Type B pancreatic cell (in vitro differentiated cells): ENCODE measurements around the gene TGFBR1. TPM values are rescaled to one million over a fixed set of nuclear protein-coding genes. Genes with fewer than 3 reads are reported as not detected.
A peak's percentile ranks its signal among the peaks of the same experiment; 100 is the strongest.

Experiments used
- DNase-seq: peaks from one replicate; pipeline ENCODE4 v3.0.0; 2021; ENCODE audit warnings: mixed read lengths; ENCODE audit not compliant: unreplicated experiment; ENCODE audit errors: extremely low spot score
- H3K27ac Mint-ChIP-seq: 2 replicates; pipeline ENCODE4 v1.8.0; 2021; ENCODE audit warnings: mild to moderate bottlenecking, mixed read lengths
- H3K27me3 Mint-ChIP-seq: 2 replicates; pipeline ENCODE4 v1.8.0; 2021; ENCODE audit warnings: mixed read lengths
- H3K36me3 Mint-ChIP-seq: 2 replicates; pipeline ENCODE4 v1.8.0; 2021; ENCODE audit warnings: mixed read lengths
- H3K4me1 Mint-ChIP-seq: one replicate; pipeline ENCODE4 v1.8.0; 2021; ENCODE audit warnings: mixed read lengths; ENCODE audit not compliant: unreplicated experiment
- H3K4me3 Mint-ChIP-seq: 2 replicates; pipeline ENCODE4 v1.8.0; 2021; ENCODE audit warnings: mild to moderate bottlenecking, mixed read lengths
- H3K9me3 Mint-ChIP-seq: 2 replicates; pipeline ENCODE4 v1.8.0; 2021; ENCODE audit warnings: mixed read lengths
- CTCF ChIP-seq: fragments of 200-600 bp; sonication (generic); conservative IDR thresholded peaks from 2 replicates; pipeline ENCODE4 v1.5.0; 2021; ENCODE audit warnings: antibody characterized with exemption, mild to moderate bottlenecking
- total RNA-seq: library from RNA; stranded (reverse); gene quantifications from 2 replicates; pipeline ENCODE4 v1.2.1, GENCODE V29; 2021; ENCODE audit warnings: low replicate concordance

The TGFBR1 gene
- total RNA-seq, 1 donor from 2014 or later, result 88.1 TPM

DNA sequence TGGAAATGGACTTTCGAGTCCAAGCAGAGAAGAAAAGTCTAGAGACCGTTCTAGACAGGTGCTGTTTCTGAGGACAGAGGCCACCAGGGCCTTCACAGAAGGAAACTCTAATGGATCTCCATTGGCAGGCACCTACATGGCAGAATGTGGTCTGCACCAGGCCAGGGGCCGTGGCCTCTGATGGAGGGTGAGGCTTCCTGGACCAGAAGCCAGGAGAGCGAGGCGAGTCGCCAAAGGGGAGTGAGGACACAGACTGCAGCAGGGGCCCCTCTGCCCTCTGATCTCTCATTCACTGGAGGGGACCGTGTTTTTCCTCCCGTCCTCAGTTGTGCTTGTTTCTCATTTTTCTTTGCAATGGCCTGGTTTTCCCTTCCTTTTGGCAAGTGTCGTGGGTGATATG lies 75.7 kb downstream of the TGFBR1 start:
- Mint-ChIP-seq H3K27me3 (peaks cover 32% of the 10 kb centered on the region), H3K4me3 (no peak overlapping the region), H3K9me3 (no peaks in the 10 kb centered on the region), H3K36me3 (no peaks in the 10 kb centered on the region), H3K4me1 (peaks cover 19% of the 10 kb centered on the region), H3K27ac (no peak overlapping the region)
- no peak for TF ChIP-seq CTCF
- no peak for DNase-seq

DNA sequence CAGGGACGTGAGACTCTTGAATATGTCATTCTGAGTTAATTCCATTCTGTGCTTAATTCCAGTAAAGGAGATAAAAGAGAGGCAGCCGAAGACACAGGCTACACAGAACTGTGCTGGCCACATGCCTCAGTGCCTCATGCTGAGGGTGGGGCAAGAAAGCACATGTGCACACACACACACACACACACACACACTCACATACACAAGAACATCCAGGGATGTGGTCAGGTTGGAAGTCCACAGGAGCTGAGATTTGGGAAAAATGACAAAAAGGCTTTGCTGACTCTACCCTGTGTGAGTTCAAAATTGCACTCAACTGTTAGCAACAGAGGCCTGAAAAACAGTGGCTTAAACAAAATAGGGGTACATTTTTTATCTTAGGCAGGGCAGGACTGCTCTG lies 76.3 kb downstream of the TGFBR1 start:
- Mint-ChIP-seq H3K27ac (no peak overlapping the region), H3K36me3 (no peaks in the 10 kb centered on the region), H3K27me3 (peaks cover 32% of the 10 kb centered on the region), H3K4me3 (no peak overlapping the region), H3K9me3 (no peaks in the 10 kb centered on the region), H3K4me1 (peaks cover 19% of the 10 kb centered on the region)
- TF ChIP-seq CTCF, result no peak
- no peak for DNase-seq

GRCh38 chr9:99181621-99182020 lies 76.7 kb downstream of the TGFBR1 start:
- H3K4me3 Mint-ChIP-seq, result no peak overlapping the region
- no peaks in the 10 kb centered on the region for H3K36me3 Mint-ChIP-seq
- no peaks in the 10 kb centered on the region for H3K9me3 Mint-ChIP-seq
- no peak for DNase-seq
- H3K4me1 Mint-ChIP-seq, result peaks cover 15% of the 10 kb centered on the region
- TF ChIP-seq CTCF, result no peak
- H3K27ac Mint-ChIP-seq, result no peak overlapping the region
- H3K27me3 Mint-ChIP-seq, result peaks cover 29% of the 10 kb centered on the region

GRCh38 chr9:99182356-99182755 lies 77.4 kb downstream of the TGFBR1 start:
- DNase-seq, result no peak
- no peak for TF ChIP-seq CTCF
- H3K4me1 Mint-ChIP-seq, result peaks cover 10% of the 10 kb centered on the region
- peaks cover 26% of the 10 kb centered on the region for H3K27me3 Mint-ChIP-seq
- no peaks in the 10 kb centered on the region for H3K9me3 Mint-ChIP-seq
- H3K36me3 Mint-ChIP-seq, result no peaks in the 10 kb centered on the region
- H3K4me3 Mint-ChIP-seq, result no peak overlapping the region
- no peak overlapping the region for H3K27ac Mint-ChIP-seq

- no peak for TF ChIP-seq CTCF
- no peak overlapping the region for H3K4me3 Mint-ChIP-seq
- H3K4me1 Mint-ChIP-seq, result peaks cover 10% of the 10 kb centered on the region
- H3K36me3 Mint-ChIP-seq, result no peaks in the 10 kb centered on the region
- no peaks in the 10 kb centered on the region for H3K9me3 Mint-ChIP-seq
- H3K27me3 Mint-ChIP-seq, result peaks cover 36% of the 10 kb centered on the region
- DNase-seq, result no peak
- H3K27ac Mint-ChIP-seq, result no peak overlapping the region
These were observed 78.7 kb downstream of the TGFBR1 start for GRCh38 chr9:99183616-99184015.

DNA sequence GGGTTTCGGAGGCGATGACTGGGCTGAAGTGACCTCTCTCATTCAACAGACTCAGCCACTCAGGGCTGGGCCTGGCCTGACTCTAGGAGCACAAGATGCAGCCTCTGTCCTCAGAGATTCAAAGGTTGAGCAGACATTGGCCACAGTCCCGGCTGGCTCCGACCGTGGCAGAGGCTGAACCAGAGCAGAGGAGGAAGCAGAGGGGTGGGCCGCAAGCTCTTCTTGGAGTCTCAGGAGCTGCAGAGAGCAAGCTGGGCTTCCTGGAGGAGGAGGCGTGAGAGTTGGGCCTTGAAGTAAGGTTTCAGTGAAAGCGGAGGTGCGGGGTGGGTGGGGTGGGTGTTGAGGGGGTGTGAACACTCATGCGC lies 79.2 kb downstream of the TGFBR1 start:
- peak overlapping the region; percentile 60 for H3K27ac Mint-ChIP-seq
- DNase-seq, result no peak
- no peak for TF ChIP-seq CTCF

More for the DNA sequence above, 79.2 kb downstream of the TGFBR1 start:
- H3K27me3 Mint-ChIP-seq, result peaks cover 38% of the 10 kb centered on the region
- no peaks in the 10 kb centered on the region for H3K36me3 Mint-ChIP-seq
- no peaks in the 10 kb centered on the region for H3K9me3 Mint-ChIP-seq
- H3K4me3 Mint-ChIP-seq, result no peak overlapping the region
- H3K4me1 Mint-ChIP-seq, result peaks cover 10% of the 10 kb centered on the region
